Upper lobe of left lung (tissue), 4 donors: ENCODE measurements around the gene MRPL11.

Experiments used
- POLR2AphosphoS5 ChIP-seq, 2 donors: sonication (generic); formaldehyde crosslinking; IDR thresholded peaks; one replicate each; pipeline ENCODE4 v1.5.1; 2017; ENCODE audit warnings: antibody characterized with exemption in 2 of 2
- TF ChIP-seq, protein P1 (sequence below), 6 experiments: fragments of 450-650 bp in 4 of 6; fragments of 200-600 bp in 2 of 6; sonication (generic) in 2 of 6; IDR thresholded peaks; one replicate each; pipeline ENCODE4 v1.5.1; 2016 to 2019; ENCODE audit warnings: antibody characterized with exemption in 6 of 6

DNA sequence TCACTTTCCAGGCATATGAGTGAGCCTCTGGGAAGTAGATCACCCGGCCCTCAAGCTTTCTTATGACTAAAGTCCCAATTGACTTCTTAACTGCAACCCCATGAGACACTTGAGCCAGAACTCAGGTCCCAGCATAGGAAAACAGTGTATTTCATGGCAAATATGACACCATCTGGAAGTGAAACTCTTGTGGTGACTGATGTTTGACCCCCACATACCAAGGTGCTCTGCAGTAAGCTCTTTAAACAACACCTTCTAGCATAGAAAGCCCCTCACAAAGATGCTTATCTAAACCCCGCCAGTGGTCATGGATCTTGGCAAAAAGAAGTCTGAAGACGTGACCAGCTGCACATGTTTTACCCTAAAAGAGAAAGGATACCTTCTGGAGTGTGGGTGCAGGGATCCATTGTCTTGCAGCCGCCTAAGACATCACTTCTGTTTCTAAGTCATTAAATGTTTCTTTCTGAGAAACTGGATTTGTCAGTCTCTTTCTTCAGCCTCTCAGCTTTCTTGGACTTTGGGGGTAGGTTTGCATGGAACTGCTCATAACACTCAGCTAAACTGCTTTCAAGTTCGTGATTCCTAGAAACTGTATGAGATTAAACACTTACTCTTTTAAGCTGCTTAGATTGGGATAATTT, 20.6 kb upstream of the MRPL11 start:
- TF ChIP-seq, protein P1, sequence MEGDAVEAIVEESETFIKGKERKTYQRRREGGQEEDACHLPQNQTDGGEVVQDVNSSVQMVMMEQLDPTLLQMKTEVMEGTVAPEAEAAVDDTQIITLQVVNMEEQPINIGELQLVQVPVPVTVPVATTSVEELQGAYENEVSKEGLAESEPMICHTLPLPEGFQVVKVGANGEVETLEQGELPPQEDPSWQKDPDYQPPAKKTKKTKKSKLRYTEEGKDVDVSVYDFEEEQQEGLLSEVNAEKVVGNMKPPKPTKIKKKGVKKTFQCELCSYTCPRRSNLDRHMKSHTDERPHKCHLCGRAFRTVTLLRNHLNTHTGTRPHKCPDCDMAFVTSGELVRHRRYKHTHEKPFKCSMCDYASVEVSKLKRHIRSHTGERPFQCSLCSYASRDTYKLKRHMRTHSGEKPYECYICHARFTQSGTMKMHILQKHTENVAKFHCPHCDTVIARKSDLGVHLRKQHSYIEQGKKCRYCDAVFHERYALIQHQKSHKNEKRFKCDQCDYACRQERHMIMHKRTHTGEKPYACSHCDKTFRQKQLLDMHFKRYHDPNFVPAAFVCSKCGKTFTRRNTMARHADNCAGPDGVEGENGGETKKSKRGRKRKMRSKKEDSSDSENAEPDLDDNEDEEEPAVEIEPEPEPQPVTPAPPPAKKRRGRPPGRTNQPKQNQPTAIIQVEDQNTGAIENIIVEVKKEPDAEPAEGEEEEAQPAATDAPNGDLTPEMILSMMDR (IDR thresholded peaks at IDR 0.05) = no peak
- no peak for TF ChIP-seq POLR2AphosphoS5 (IDR thresholded peaks at IDR 0.05)
